ENCODE results near the gene MYO1E. TPM values are rescaled to one million over a fixed set of nuclear protein-coding genes. Genes with fewer than 3 reads are reported as not detected.

MYO1E gene
- total RNA-seq, 1 donor from 2014 or later: 192 TPM

- H3K27me3 Mint-ChIP-seq (ENCODE audit: low read depth): no peaks in the 10 kb centered on the region
- peaks cover 2% of the 10 kb centered on the region for H3K9me3 Mint-ChIP-seq (ENCODE audit: low read depth)
- TF ChIP-seq CTCF (IDR thresholded peaks at IDR 0.05): no peak
- peaks cover 23% of the 10 kb centered on the region for H3K36me3 Mint-ChIP-seq (ENCODE audit: low read depth)
- H3K27ac Mint-ChIP-seq (ENCODE audit: unreplicated experiment): no peak overlapping the region
- DNase-seq (ENCODE audit: low spot score): no peak
- H3K4me1 Mint-ChIP-seq (ENCODE audit: low read depth): peaks cover 32% of the 10 kb centered on the region
- no peak overlapping the region for H3K4me3 Mint-ChIP-seq (ENCODE audit: unreplicated experiment)
Measured at GRCh38 chr15:59230531-59231055, 142.1 kb downstream of the MYO1E start.

- DNase-seq (ENCODE audit: low spot score): no peak
- H3K27me3 Mint-ChIP-seq (ENCODE audit: low read depth): no peaks in the 10 kb centered on the region
- H3K4me3 Mint-ChIP-seq (ENCODE audit: unreplicated experiment): no peak overlapping the region
- TF ChIP-seq CTCF (IDR thresholded peaks at IDR 0.05): no peak
- H3K36me3 Mint-ChIP-seq (ENCODE audit: low read depth): peaks cover 29% of the 10 kb centered on the region
- peaks cover 42% of the 10 kb centered on the region for H3K4me1 Mint-ChIP-seq (ENCODE audit: low read depth)
- H3K27ac Mint-ChIP-seq (ENCODE audit: unreplicated experiment): no peak overlapping the region
- H3K9me3 Mint-ChIP-seq (ENCODE audit: low read depth): peaks cover 2% of the 10 kb centered on the region
Measured at GRCh38 chr15:59229453-59229852, 143.2 kb downstream of the MYO1E start.

- H3K4me3 Mint-ChIP-seq (ENCODE audit: unreplicated experiment): no peak overlapping the region
- TF ChIP-seq CTCF (IDR thresholded peaks at IDR 0.05): no peak
- peaks cover 45% of the 10 kb centered on the region for H3K4me1 Mint-ChIP-seq (ENCODE audit: low read depth)
- peaks cover 29% of the 10 kb centered on the region for H3K36me3 Mint-ChIP-seq (ENCODE audit: low read depth)
- no peaks in the 10 kb centered on the region for H3K27me3 Mint-ChIP-seq (ENCODE audit: low read depth)
- peaks cover 2% of the 10 kb centered on the region for H3K9me3 Mint-ChIP-seq (ENCODE audit: low read depth)
- no peak for DNase-seq (ENCODE audit: low spot score)
- no peak overlapping the region for H3K27ac Mint-ChIP-seq (ENCODE audit: unreplicated experiment)
Measured at GRCh38 chr15:59229015-59229414, 143.7 kb downstream of the MYO1E start.

GRCh38 chr15:59227021-59227420 lies 145.7 kb downstream of the MYO1E start:
- Mint-ChIP-seq H3K27me3 (ENCODE audit: low read depth) (no peaks in the 10 kb centered on the region), H3K4me3 (ENCODE audit: unreplicated experiment) (no peak overlapping the region), H3K9me3 (ENCODE audit: low read depth) (peaks cover 2% of the 10 kb centered on the region), H3K36me3 (ENCODE audit: low read depth) (peaks cover 36% of the 10 kb centered on the region), H3K4me1 (ENCODE audit: low read depth) (peaks cover 53% of the 10 kb centered on the region), H3K27ac (ENCODE audit: unreplicated experiment) (no peak overlapping the region)
- TF ChIP-seq CTCF (IDR thresholded peaks at IDR 0.05): no peak
- no peak for DNase-seq (ENCODE audit: low spot score)

GRCh38 chr15:59224474-59224873 lies 148.2 kb downstream of the MYO1E start:
- no peak for TF ChIP-seq CTCF (IDR thresholded peaks at IDR 0.05)
- Mint-ChIP-seq H3K36me3 (ENCODE audit: low read depth) (peaks cover 43% of the 10 kb centered on the region), H3K27me3 (ENCODE audit: low read depth) (no peaks in the 10 kb centered on the region), H3K27ac (ENCODE audit: unreplicated experiment) (no peak overlapping the region), H3K4me1 (ENCODE audit: low read depth) (peaks cover 49% of the 10 kb centered on the region), H3K4me3 (ENCODE audit: unreplicated experiment) (no peak overlapping the region), H3K9me3 (ENCODE audit: low read depth) (peaks cover 2% of the 10 kb centered on the region)
- no peak for DNase-seq (ENCODE audit: low spot score)

Measured in chondrocyte (in vitro differentiated cells).